KG1 (cell line): ENCODE results near the gene CTRB2.

Experiments
- DNase-seq: peaks from one replicate; lab custom pipeline; 2025; lab: John Stamatoyannopoulos, UW

CTRB2 gene

GRCh38 chr16:75206749-75207451, at the start of gene CTRB2:
CTRB2 (minus strand) TSS chr16:75207161; CDS start chr16:75207141, 20 bp downstream.
- no peak for DNase-seq

GRCh38 chr16:75256059-75256571, 49.2 kb upstream of the CTRB2 start:
- DNase-seq: no peak

GRCh38 chr16:75254359-75254837, 47.4 kb upstream of the CTRB2 start:
- no peak for DNase-seq

GRCh38 chr16:75252946-75253911, 46.3 kb upstream of the CTRB2 start:
- no peak for DNase-seq

GRCh38 chr16:75252049-75252864, 45.3 kb upstream of the CTRB2 start:
- no peak for DNase-seq

- no peak for DNase-seq
These were observed 44.5 kb upstream of the CTRB2 start, which contains the start of gene BCAR1 for GRCh38 chr16:75251280-75252048. BCAR1 (minus strand) TSS chr16:75251624; CDS start chr16:75251482, 142 bp downstream.

- DNase-seq: no peak
These were observed 43.9 kb upstream of the CTRB2 start for GRCh38 chr16:75250809-75251279.

GRCh38 chr16:75250089-75250808, 43.3 kb upstream of the CTRB2 start:
- no peak for DNase-seq

GRCh38 chr16:75249441-75249840, 42.5 kb upstream of the CTRB2 start:
- no peak for DNase-seq

- no peak for DNase-seq
These were observed 41.8 kb upstream of the CTRB2 start for GRCh38 chr16:75248536-75249380.

- no peak for DNase-seq
These were observed 41.2 kb upstream of the CTRB2 start for GRCh38 chr16:75248142-75248535.

GRCh38 chr16:75247249-75247648, 40.3 kb upstream of the CTRB2 start:
- no peak for DNase-seq

- DNase-seq: no peak
These were observed 39.7 kb upstream of the CTRB2 start for GRCh38 chr16:75246504-75247205.

GRCh38 chr16:75244844-75245758, 38.1 kb upstream of the CTRB2 start:
- DNase-seq: no peak

GRCh38 chr16:75244225-75244809, 37.4 kb upstream of the CTRB2 start:
- DNase-seq: no peak

- DNase-seq: no peak
These were observed 36.8 kb upstream of the CTRB2 start for GRCh38 chr16:75243667-75244224.
